ENCODE results near the gene MOB3B.

DNA sequence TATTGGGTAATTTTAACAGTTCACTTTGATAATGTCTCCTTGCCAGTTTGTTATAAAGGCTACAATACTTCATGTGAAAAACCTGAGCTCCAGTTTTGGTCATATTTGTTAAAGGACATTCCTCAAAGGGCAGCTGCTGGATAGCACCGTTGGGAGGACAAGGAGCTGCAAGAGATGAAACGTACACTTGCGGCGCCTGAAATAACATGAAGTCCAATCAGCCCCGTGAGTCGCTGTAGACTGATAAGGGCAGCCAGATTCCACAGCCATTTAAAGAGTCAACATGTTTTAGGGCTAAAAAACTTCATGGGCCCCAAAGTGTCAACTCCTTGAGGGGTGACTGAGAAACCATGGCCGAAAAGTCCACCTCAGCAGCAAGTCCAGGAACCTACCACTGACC, 91.1 kb downstream of the MOB3B start:
- TF ChIP-seq, protein P1, sequence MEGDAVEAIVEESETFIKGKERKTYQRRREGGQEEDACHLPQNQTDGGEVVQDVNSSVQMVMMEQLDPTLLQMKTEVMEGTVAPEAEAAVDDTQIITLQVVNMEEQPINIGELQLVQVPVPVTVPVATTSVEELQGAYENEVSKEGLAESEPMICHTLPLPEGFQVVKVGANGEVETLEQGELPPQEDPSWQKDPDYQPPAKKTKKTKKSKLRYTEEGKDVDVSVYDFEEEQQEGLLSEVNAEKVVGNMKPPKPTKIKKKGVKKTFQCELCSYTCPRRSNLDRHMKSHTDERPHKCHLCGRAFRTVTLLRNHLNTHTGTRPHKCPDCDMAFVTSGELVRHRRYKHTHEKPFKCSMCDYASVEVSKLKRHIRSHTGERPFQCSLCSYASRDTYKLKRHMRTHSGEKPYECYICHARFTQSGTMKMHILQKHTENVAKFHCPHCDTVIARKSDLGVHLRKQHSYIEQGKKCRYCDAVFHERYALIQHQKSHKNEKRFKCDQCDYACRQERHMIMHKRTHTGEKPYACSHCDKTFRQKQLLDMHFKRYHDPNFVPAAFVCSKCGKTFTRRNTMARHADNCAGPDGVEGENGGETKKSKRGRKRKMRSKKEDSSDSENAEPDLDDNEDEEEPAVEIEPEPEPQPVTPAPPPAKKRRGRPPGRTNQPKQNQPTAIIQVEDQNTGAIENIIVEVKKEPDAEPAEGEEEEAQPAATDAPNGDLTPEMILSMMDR (tag by site-specific recombination; IDR thresholded peaks at IDR 0.05), result no peak
- TF ChIP-seq ZNF132 (tag by site-specific recombination; IDR thresholded peaks at IDR 0.05; ENCODE audit: borderline replicate concordance), result no peak
- TF ChIP-seq, protein P2, sequence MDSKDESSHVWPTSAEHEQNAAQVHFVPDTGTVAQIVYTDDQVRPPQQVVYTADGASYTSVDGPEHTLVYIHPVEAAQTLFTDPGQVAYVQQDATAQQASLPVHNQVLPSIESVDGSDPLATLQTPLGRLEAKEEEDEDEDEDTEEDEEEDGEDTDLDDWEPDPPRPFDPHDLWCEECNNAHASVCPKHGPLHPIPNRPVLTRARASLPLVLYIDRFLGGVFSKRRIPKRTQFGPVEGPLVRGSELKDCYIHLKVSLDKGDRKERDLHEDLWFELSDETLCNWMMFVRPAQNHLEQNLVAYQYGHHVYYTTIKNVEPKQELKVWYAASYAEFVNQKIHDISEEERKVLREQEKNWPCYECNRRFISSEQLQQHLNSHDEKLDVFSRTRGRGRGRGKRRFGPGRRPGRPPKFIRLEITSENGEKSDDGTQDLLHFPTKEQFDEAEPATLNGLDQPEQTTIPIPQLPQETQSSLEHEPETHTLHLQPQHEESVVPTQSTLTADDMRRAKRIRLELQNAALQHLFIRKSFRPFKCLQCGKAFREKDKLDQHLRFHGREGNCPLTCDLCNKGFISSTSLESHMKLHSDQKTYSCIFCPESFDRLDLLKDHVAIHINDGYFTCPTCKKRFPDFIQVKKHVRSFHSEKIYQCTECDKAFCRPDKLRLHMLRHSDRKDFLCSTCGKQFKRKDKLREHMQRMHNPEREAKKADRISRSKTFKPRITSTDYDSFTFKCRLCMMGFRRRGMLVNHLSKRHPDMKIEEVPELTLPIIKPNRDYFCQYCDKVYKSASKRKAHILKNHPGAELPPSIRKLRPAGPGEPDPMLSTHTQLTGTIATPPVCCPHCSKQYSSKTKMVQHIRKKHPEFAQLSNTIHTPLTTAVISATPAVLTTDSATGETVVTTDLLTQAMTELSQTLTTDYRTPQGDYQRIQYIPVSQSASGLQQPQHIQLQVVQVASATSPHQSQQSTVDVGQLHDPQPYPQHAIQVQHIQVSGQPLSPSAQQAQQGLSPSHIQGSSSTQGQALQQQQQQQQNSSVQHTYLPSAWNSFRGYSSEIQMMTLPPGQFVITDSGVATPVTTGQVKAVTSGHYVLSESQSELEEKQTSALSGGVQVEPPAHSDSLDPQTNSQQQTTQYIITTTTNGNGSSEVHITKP (tag by site-specific recombination; IDR thresholded peaks at IDR 0.05), result no peak
- TF ChIP-seq ELK4 (IDR thresholded peaks at IDR 0.05; ENCODE audit: borderline replicate concordance, low read depth, low read length), result no peak
- no peak for TF ChIP-seq ZNF18 (tag by site-specific recombination; IDR thresholded peaks at IDR 0.05)
- no peak for TF ChIP-seq REPIN1 (tag by site-specific recombination; IDR thresholded peaks at IDR 0.05; ENCODE audit: low read depth)
- no peak for TF ChIP-seq GLI2 (tag by site-specific recombination; IDR thresholded peaks at IDR 0.05; ENCODE audit: borderline replicate concordance, low read depth)
- TF ChIP-seq SETDB1 (IDR thresholded peaks at IDR 0.05; ENCODE audit: insufficient read length, low read length), result no peak
- TF ChIP-seq ZNF239 (tag by site-specific recombination; IDR thresholded peaks at IDR 0.05), result no peak
- no peak for TF ChIP-seq ZBTB21 (tag by site-specific recombination; IDR thresholded peaks at IDR 0.05)
- no peak for TF ChIP-seq ZNF114 (tag by site-specific recombination; IDR thresholded peaks at IDR 0.05)
- TF ChIP-seq, protein P3, sequence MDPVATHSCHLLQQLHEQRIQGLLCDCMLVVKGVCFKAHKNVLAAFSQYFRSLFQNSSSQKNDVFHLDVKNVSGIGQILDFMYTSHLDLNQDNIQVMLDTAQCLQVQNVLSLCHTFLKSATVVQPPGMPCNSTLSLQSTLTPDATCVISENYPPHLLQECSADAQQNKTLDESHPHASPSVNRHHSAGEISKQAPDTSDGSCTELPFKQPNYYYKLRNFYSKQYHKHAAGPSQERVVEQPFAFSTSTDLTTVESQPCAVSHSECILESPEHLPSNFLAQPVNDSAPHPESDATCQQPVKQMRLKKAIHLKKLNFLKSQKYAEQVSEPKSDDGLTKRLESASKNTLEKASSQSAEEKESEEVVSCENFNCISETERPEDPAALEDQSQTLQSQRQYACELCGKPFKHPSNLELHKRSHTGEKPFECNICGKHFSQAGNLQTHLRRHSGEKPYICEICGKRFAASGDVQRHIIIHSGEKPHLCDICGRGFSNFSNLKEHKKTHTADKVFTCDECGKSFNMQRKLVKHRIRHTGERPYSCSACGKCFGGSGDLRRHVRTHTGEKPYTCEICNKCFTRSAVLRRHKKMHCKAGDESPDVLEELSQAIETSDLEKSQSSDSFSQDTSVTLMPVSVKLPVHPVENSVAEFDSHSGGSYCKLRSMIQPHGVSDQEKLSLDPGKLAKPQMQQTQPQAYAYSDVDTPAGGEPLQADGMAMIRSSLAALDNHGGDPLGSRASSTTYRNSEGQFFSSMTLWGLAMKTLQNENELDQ (tag by site-specific recombination; IDR thresholded peaks at IDR 0.05; ENCODE audit: low read depth), result no peak
- no peak for TF ChIP-seq ZNF514 (tag by site-specific recombination; IDR thresholded peaks at IDR 0.05)
- TF ChIP-seq ZSCAN5A (tag by site-specific recombination; IDR thresholded peaks at IDR 0.05), result no peak

Measured in HEK293 (cell line).